CD4-positive, alpha-beta T cell treated with Interleukin-15 for 4 hours (primary cell): ENCODE results near the gene TAAR5.
"Not testable (repeated sequence)": the region's sequence is repeated elsewhere in the genome, so short reads cannot be mapped to it uniquely, and the experiment has no call there.

Experiments
- DNase-seq: peaks from one replicate; pipeline ENCODE4 v3.0.0-alpha.2; 2020; ENCODE audit warnings: low spot score

TAAR5 gene, protein sequence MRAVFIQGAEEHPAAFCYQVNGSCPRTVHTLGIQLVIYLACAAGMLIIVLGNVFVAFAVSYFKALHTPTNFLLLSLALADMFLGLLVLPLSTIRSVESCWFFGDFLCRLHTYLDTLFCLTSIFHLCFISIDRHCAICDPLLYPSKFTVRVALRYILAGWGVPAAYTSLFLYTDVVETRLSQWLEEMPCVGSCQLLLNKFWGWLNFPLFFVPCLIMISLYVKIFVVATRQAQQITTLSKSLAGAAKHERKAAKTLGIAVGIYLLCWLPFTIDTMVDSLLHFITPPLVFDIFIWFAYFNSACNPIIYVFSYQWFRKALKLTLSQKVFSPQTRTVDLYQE

DNA sequence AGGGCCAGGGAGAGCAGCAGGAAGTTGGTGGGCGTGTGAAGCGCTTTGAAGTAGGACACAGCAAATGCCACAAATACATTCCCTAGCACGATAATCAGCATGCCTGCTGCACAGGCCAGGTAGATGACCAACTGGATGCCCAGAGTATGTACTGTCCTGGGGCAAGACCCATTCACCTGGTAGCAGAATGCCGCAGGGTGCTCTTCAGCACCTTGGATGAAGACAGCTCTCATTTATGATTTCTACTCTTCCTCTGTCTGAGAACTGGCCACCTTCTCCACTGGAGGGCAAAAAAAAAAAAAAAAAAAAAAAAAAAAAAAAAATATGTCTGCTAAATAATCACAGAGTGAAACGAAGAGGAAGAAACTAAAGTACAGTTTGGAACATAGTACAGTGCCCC is at the start of gene TAAR5:
Gene TAAR5, minus strand, starts transcription at position 288 of the 400 bp plus-strand sequence. Its CDS starts 55 bp downstream, at position 233.
- no peak for DNase-seq

DNA sequence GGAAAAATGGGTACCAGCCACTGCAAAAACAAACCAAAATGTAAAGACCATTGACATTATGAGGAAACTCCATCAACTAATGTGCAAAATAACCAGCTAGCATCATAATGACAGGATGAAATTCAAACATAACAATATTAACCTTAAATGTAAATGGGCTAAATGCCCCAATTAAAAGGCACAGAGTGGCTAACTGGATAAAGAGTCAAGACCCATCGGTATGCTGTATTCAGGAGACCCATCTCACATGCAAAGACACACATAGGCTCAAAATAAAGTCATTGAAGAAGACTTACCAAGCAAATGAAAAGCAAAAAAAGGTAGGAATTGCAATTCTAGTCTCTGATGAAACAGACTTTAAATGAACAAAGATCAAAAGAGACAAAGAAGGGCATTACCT is 47.6 kb upstream of the TAAR5 start:
- DNase-seq: not testable (repeated sequence)

DNA sequence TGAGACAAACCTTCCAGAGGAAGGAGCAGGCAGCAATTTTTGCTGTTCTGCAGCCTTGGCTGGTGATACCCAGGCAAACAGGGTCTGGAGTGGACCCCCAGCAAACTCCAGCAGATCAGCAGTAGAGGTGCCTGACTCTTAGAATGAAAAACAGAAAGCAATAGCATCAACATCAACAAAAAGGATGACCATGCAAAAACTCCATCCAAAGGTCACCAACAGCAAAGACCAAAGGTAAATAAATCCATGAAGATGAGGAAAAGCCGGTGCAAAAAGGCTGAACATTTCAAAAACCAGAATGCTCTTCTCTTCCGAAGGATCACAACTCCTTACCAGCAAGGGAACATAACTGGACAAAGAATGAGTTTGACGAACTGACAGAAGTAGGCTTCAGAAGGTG is 46.4 kb upstream of the TAAR5 start:
- DNase-seq: not testable (repeated sequence)

DNA sequence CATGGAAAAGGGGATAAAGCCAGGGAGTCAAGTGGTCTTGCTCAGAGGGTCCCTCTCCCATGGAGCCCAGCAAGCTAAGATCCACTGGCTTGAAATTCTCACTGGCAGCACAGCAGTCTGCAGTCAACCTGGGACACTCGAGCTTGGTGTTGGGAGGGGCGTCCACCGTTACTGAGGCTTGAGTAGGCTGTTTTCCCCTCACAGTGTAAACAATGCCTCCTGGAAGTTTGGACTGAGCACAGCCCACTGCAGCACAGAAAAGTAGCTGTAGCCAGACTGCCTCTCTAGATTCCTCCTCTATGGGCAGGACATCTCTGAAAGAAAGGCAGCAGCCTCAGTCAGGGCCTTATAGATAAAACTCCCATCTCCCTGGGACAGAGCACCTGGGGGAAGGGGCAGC is 45.7 kb upstream of the TAAR5 start:
- DNase-seq: not testable (repeated sequence)

DNA sequence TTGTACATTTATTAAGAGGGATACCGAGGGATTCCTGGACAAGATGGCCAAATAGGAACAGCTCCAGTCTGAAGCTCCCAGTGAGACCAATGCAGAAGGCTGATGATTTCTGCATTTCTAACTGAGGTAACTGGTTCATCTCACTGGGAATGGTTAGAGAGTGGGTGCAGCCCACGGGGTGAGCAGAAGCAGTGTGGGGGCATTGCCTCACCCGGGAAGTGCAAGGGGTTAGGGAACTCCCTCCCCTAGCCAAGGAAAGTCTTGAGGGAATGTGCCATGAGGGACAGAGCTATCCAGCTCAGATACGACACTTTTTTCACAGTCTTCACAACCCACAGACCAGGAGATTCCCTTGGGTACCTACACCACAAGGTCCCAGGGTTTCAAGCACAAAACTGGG is 45.3 kb upstream of the TAAR5 start:
- no peak for DNase-seq

DNA sequence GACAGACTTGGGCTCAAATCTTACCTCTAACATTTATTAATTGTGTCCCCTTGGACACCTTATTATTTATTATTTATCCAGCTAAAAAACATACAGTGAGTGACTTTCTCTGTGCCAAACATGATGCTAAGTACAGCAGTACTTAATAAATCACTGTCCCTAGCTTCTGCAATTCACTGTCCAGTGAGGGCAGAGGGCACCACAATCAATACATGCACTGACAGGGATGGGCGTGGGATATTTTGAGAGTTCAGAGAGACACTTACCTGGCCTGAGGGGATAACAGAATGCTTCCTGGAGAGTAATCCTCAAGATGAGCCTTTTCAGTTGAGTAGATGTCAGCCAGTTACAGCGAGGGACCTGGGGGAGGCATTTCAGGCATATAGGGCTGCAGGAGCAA is 43.8 kb upstream of the TAAR5 start:
- DNase-seq: no peak

DNA sequence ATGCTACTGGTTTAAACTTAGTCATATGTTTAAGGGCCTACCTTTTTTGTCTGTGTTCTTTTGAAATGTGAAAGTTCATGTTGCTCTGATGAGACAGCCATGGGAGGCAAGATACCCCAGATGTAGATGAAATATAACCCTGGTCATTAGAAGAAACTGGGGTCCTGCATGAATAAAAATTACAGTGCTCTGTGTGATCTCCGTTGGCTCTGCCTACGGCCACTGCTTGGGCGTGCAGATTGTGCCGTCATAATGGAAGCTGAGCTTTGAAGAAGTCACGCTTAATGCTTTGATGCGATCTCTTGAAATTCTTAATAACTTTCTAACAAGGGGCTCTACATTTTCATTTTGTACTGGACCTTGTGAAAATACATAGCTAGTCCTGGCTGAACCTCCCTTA is 34.6 kb upstream of the TAAR5 start, which contains the start of gene TAAR2:
Gene TAAR2, minus strand, starts transcription at position 101 of the 400 bp plus-strand sequence. Its CDS starts 0 bp downstream, at position 101.
- DNase-seq: no peak

DNA sequence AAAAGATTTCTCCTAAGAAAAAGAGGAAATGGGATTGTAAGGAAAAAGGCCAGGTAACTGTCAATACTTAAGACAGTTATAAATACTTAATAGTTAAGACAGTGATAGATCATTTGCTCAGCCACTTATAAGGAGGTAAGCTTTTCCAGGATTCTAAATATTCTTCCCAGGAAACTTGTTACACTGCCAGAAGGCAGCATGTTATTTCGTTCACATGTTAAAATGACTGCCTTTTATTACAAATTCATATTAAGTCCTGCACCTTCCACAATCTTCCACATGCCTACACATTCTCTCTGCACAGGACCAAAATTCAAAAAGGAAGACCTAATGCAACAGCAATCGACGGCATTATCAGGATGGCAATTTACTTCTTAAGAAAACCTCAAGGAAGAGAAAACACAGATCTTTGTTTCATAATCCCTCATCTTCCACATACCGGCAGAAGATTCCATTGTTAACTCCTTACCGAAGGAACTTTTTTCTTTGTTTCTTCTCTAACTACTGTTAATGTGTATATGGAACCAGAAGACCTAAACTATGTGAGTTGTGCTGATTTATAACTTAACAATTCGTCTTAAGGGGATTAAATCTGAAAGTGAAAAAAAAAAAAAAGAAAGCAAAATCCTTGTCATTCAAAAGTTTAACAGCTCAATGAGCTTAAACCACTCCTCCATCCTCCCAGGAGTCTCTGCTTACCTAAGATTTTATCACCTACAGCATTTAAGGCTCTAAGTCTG is 33.7 kb upstream of the TAAR5 start:
- DNase-seq: no peak

DNA sequence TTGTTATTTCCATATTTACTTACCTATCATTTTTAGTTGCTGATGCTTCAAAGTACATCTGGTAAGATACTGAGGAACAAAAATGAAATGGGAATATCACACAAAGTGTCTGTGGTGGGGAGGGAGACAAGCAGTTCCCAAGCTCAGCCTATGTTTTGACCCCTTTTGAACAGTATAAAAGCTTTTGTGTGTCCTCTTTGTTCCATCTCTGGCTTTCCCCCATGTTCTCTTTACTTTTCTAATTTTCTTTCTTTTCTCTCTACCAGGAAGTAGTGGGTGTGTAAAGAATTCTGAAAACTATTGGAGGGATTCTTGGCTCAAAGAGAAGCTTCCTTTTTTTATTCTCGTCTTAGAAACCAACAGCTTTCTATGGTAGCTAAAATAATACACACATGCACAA is 27.1 kb upstream of the TAAR5 start:
- no peak for DNase-seq

DNA sequence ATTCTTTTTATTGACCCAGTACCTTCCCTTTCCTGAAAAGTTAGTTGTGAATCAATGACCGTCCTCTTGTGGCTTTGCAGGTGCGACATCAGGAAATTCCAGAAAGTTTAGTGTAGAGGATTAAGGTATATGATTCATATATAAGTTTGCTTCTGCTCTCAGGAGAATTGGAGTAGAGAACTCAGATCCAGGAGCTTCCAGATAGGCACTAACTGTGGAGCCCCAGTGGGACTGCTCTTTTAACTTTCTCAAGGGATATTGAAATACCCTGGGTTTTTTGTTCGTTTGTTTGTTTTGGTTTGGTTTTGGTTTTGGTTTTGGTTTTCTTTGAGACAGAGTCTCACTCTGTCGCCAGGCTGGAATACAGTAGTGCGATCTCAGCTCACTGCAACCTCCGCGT is 25.0 kb upstream of the TAAR5 start:
- no peak for DNase-seq

DNA sequence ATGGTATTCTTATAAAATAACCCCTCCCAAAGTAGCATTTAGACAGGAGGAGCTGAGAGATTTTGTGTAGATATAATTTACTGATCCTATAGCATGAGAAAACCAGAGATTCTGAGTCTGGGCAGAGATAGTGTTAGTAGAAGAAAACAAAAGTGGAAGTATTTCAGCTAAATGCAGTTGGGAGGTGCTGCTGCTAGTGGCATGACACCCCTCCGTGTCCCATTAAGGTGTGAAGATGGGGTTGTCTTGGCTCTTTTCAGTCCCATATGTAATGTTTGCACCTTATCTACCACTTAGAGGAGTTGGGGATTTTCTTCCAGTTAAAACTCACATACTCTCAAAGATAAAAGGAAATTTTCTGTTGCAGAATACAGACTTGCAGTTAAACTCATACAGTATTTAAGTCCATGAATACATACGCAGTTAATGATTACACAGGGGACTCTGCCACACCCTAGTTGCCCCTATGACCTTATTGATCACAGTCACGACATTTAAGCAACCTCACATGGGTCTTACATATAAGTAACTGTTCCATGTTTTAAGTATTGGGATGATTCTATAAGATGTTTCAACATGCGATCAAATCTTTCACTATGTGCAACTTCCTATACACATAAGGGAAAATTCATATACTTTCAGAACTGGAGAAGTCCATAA is 23.0 kb upstream of the TAAR5 start:
- DNase-seq: peak; percentile 4

DNA sequence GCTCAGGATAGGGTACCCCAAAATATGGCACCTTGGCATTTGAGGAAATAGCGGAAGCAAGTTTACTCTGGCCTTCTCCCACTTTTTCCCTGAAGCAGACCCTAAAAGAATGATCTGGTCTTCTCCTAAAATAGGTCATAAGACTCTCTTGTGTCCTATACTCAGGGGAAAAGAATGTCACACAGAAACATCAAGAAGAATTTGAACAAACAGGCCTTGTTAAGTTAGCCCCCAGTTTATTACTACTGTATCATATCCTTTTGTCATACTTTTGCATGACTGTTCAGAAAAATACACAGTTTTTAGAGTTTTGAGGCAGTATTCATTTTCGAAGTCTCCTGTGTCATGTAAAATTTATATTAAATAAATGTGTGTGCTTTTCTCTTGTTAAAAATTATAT is 22.1 kb upstream of the TAAR5 start:
- DNase-seq: no peak

DNA sequence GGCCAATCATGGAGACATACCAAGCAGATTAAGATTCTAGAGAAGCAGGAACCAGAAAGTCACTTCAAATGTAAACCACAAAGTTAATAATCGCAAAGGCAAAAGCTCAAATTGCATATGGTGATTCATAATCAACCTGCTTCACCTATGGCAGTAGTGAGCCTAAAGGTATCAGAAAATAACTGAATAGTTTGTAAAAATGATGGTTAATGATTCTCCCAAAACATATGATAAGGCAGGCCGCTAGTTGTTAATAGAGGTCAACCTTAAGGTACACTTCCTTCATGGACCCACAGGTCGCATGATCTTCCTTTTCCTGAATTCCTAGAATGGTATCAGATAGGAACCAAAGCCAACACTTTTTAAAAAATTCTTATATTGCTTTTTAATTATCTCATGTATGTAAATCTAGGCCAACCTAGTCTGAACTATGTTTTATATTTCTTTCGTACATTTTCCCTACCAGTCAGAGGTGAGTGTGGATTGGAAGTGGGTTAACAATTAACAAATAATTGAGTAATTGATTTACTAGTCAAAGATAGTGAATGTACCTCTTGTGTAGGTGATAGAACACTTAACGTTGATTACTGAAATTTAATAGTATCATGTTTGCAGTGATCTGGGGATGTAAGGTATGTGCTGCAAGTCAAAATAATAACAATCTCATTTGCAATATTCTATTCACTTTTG is 18.1 kb upstream of the TAAR5 start:
- no peak for DNase-seq

DNA sequence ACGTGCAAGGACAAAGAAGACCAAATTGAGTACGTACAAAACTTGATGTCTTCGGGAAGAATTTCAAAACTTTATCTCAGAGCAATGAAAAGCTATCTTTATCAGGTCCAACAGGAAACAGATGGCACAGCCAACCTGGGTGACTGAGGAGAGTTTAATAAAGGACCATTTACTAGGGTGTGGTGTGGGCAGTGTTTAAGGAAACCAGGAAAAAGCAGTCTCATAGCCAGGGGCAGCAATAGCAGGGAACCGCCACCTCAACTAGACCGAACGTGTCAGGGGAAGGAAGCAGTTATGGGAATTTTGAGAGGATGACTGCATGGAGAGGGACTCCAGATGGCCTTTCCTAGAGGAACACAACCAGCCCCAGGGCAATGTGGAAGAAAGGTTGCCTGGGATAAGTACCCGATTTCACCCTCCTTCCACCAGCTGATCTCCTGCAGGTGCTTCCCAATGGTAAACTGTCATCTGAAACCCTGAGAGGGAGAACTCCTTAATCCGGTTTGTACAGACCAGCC is 15.2 kb upstream of the TAAR5 start:
- DNase-seq: no peak

DNA sequence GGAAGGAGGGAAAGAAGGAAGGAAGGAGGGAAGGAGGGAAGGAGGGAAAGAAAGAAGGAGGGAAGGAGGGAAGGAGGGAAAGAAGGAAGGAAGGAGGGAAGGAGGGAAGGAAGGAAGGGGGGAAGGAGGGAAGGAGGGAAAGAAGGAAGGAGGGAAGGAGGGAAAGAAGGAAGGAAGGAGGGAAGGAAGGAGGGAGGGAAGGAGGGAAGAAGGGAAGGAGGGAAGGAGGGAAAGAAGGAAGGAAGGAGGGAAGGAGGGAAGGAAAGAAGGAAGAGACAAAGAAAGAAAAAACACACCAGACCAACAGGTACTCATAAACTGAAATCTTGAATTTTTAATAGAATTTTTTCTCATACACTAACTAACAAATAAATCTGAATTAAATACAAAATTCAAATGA is 11.4 kb upstream of the TAAR5 start:
- not testable (repeated sequence) for DNase-seq

DNA sequence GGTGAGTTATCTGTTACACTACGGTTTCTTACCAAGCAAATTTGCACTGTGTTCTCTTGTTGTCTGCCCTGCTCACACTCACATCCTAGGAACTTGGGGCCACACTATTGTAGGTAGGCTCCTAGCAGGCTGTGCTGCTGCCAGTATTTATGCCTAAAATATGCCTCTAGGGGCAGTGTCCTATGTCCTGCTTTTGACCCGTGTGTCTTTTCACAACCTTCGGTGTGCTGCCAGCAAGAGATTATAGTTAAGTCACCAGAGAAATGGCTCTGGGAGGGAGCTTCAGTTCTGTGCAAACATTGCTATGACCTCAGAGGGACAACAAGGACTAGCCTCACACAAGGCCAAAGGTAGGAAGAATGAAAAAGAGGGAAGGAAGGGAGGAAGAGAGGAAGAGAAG is 8.9 kb upstream of the TAAR5 start:
- no peak for DNase-seq

DNA sequence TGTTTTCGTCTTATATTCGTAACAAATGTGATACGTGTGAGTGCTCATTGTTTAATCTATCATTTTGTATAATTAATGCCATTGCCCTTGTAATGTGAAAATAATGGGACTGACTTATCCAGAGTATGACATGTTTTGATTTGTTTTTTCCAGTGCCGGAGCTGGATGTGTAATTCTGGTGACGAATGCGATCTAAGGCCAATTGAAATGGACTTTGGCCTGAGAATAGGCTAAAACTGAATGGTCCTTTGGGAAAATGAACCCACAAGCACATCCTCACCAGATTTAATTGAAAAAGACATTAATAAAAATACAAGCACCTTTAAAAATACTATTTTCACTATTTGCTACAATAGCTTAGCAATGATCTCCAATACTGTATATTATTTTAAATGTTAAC is 6.7 kb upstream of the TAAR5 start:
- DNase-seq: no peak

DNA sequence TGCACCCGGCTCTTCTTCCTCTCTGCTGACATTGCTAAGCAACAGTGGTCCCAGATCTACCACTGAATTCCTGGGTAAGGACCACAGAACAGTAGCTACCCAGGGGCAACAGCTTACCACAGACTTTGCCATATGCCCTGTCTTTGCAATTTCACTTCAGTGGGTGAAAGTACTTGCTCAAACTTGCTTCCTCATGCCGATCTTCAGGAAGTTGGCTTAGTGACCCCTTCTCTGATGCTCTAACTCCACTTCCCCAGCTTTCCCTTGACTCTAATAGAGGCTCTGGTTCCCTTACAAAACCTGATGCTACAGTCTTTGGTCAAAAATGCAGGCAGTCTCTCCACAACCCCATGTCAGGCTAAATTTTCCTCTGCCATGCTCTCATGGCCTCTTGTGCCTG is 3.3 kb upstream of the TAAR5 start:
- no peak for DNase-seq

DNA sequence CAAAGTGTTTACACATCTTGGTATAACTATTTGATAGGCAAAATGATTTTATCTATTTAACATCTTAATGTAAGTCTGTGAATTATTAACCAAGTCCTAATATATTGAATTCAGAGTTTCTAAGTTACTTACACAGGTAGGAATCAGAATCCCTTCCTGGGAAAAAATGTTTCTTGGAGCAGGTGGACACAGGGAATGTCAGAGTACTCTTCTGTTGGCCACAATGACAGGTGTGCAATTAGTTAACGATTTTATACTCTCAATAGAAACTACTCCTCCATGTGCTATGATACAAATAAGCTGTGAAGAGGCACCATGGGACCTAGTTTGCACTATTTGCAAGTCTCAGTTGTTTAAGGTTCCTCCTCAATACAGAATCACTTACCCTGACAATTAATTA is 821 bp upstream of the TAAR5 start:
- no peak for DNase-seq

DNA sequence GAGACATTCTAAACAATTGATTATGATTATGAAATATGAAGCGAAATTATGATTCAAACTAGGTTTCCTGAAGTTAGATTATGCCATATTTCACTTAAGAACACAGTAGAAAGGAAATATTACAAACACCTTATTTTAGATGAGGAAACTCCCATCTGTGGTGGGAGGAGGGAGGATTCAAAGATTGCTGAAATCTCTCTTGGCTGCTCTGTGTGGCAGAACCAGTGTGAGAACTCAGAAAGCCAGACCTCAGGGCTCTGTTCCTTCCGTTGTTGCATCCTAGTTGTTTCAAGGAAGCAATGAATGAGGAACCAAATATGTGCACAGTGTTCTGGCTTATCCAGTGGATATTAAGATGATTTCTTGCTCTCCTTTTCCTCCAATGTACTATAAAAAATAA is 2.1 kb downstream of the TAAR5 start:
- DNase-seq: no peak

DNA sequence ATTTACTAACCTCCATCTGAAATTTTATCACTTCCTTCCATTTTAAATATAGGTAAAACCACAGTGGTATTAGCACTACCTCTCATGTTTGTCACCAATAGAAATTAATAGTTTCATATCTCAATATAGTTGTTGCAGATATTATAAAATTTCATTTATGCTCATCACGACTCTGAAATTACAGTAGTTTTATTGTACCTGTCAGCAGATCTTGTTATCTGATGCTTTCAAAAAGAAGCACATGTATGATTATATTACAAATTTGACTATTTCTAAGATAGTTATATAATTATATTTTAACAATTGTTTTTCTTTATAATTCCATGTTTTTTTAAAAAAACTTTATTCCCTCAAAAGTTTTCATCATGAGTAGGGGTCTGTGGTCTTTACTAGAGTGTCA is 4.8 kb downstream of the TAAR5 start:
- DNase-seq: no peak

DNA sequence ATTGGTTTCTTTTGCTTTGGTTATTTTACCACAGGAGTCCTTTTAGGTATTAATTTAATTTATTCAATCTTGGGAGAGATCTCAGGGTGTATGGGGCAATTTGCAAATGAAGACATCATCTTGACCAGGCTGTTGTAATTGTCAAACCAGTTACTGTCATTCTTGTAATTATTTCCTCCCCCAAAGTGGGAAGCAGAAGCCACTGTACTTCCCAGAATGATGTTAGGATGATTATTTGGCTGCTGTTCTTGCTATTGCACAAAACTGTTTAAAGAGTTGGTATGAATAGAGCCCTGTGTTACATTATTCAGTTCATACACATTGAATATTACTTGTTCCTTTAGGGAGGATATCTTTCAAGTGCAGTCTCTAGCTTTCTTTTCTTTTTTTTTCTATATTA is 17.8 kb downstream of the TAAR5 start:
- no peak for DNase-seq
